SHP77 treated with DMSO at 0.1 percent for 48 hours (cell line): ENCODE measurements around the gene ZGRF1.
"Not testable (repeated sequence)": the region's sequence is repeated elsewhere in the genome, so short reads cannot be mapped to it uniquely, and the experiment has no call there.

Experiments
- DNase-seq: peaks from one replicate; lab custom pipeline; 2025; lab: John Stamatoyannopoulos, UW

The ZGRF1 gene, protein sequence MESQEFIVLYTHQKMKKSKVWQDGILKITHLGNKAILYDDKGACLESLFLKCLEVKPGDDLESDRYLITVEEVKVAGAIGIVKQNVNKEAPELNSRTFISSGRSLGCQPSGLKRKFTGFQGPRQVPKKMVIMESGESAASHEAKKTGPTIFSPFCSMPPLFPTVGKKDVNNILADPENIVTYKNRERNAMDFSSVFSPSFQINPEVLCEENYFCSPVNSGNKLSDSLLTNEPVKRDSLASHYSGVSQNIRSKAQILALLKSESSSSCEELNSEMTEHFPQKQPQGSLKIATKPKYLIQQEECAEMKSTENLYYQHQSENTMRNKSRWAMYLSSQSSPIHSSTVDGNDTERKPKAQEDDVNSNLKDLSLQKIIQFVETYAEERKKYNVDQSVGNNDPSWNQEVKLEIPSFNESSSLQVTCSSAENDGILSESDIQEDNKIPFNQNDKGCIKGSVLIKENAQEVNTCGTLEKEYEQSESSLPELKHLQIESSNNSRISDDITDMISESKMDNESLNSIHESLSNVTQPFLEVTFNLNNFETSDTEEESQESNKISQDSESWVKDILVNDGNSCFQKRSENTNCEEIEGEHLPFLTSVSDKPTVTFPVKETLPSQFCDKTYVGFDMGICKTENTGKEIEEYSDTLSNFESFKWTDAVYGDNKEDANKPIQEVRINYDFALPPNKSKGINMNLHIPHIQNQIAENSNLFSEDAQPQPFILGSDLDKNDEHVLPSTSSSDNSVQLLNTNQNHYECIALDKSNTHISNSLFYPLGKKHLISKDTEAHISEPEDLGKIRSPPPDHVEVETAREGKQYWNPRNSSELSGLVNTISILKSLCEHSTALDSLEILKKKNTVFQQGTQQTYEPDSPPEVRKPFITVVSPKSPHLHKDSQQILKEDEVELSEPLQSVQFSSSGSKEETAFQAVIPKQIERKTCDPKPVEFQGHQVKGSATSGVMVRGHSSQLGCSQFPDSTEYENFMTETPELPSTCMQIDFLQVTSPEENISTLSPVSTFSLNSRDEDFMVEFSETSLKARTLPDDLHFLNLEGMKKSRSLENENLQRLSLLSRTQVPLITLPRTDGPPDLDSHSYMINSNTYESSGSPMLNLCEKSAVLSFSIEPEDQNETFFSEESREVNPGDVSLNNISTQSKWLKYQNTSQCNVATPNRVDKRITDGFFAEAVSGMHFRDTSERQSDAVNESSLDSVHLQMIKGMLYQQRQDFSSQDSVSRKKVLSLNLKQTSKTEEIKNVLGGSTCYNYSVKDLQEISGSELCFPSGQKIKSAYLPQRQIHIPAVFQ (N-terminal part only)

DNA sequence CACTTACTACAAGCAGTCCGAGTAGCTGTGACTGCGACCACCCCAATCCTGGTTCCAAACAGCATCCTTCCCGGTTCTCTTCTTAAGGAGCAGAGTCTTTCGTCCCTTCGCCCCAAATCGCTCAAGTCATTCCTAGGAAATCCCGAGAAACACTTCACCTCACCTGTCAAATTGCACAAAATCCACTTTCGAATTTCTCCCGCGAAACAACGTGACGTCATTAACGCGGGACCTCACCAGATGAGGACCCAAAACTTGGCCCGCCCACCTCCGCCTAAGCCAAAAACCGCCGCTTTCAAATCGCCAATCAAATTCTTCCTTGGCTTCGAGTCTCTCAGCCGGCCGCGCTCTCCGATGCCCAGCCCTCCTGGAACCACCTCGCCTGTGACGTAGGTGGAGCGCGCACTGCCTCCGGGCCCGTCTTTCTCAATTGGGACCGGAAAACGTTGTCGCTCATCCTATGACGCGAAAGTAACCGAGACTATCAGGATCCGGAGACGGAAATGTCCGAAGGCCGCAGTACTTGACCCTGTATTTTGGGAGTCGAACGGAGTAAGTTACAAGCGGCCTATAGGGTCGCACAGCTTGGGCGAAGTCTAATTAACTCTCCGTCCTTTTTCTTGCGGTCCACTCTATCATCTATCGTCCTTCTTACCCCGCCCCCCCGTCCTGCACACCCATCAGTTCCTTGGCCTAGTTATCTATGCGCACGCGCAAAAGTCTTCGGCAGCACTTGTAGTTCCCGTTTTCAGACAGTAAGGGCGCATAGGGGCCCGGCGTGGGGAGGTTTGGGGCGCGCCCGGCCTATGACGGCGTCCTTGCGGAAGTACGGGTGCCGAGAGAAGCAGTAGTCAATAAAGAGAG is at the start of gene ZGRF1, which contains the start of gene LARP7:
ZGRF1 (minus strand) TSS at position 222 of the 864 bp plus-strand sequence. CDS start 3,733 bp downstream, outside the sequence.
LARP7 (plus strand) TSS at position 456 of the 864 bp plus-strand sequence. CDS start 7,527 bp downstream, outside the sequence.
- peak; percentile 76 for DNase-seq

DNA sequence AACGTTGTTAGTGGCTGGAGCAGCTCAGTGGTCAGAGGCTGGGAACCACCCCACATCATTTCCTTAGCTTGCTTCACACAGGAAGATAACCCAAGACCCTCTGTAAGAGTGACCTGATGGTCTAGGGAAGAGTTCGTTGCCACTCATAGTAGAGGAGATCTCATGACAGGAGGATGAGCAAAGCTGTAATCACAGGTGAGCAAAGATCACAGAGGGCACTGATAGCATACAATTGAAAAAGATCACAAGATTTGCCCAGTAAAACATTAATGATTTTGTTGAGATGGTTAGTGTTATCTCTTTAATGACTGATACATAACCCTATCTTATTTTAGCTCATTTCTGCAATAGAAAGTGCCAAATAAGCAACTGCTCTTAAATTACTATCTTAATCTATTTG is 44.3 kb upstream of the ZGRF1 start:
- no peak for DNase-seq

- DNase-seq = no peak
Measured at GRCh38 chr4:112677519-112678091, 40.9 kb upstream of the ZGRF1 start.

- no peak for DNase-seq
Measured at GRCh38 chr4:112674376-112674775, 37.7 kb upstream of the ZGRF1 start.

DNA sequence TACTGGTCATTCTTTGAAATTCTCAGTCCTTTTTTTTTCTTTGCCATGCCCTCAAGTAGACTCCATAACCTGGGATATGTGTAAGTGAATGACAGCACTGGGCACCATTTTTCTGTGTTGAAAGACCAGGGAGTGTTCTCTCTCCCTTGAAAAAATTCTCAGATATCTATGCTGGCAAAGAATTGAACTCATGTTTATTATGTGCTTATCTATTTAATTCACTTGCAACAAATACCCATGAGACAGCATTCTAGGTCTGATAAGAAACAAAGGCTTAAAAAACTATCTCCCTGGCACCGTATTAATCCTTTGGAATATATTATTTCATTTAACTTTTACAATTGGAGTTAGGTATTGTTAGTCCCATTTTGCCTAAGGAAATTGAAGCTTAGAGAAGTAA is 37.0 kb upstream of the ZGRF1 start:
- no peak for DNase-seq

GRCh38 chr4:112673076-112673475 is 36.4 kb upstream of the ZGRF1 start:
- no peak for DNase-seq

DNA sequence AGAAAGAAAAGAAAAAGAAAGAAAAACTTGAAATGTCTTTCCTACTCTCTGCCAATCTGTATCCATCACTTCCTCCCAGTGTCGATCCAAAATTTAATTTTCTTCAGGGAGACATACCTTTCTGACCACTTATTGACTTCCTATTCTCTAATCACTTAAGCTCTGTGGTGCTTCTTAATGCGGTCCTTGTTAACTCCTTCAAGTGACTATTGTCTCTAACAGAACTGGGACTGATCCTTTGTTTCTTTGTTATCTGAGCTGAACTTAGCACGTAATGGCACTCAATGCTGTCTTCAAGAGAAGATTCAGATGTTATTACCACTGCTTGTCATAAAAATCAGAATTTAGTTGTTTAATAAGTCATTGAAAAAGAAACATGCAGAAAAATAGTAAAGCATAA is 31.4 kb upstream of the ZGRF1 start:
- DNase-seq = no peak

GRCh38 chr4:112664611-112665010 is 27.9 kb upstream of the ZGRF1 start:
- no peak for DNase-seq

GRCh38 chr4:112656115-112656514 is 19.4 kb upstream of the ZGRF1 start:
- DNase-seq = not testable (repeated sequence)

GRCh38 chr4:112655270-112655669 is 18.6 kb upstream of the ZGRF1 start:
- DNase-seq = no peak

DNA sequence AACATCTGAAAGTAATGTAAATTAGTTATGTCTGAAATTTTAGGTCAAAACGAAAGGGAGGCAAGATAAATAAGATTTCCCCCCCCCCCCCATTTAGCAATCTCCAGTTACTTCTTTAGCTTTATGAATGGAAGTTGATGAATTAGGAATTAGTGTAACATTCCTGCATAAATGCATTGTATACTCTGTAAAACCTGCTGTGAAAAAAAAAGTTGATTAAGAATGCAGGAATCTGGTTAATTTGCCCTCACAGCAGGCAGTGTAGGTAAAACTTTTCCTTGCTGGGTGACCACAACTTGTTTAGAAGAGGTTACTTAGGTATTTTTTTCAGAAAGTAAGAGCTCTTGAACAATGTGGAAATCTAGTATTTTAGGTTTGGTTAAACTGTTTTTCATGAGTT is 15.5 kb upstream of the ZGRF1 start:
- no peak for DNase-seq

DNA sequence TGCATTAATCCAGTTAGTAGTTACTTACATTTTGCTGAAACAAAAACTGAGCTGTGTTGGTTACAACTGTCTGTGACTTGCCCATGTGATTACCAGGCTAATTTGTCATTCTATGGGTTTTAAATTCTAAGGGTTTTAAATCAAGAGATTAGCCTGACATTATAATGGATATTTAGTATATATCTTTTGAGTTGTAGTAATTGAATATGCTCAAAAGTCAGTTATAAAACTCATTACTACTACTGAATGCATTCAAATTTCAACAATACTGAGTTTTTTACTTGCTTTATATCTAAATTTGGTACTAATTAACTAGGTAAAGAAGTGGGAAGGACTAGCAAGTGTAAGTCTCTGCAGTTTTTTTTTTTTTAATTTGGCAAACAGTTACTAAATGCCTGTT is 14.9 kb upstream of the ZGRF1 start:
- no peak for DNase-seq

DNA sequence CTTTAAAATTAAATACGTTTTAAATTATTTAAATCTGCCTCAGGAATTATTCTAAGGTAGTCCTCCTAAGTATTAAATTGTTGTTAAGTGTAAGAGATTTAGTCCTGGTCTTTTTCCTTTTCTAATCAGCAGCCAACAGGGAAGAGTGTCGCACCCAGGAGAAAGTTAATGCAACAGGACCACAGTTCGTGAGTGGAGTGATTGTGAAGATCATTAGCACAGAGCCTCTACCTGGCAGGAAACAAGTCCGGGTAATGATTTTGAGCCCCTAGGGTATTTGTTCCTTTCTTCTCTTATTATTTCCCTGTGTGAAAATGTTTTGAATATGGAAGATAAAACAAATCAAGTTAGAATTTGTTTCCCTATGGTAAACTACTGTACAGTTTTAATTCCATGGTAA is 13.6 kb upstream of the ZGRF1 start:
- no peak for DNase-seq

DNA sequence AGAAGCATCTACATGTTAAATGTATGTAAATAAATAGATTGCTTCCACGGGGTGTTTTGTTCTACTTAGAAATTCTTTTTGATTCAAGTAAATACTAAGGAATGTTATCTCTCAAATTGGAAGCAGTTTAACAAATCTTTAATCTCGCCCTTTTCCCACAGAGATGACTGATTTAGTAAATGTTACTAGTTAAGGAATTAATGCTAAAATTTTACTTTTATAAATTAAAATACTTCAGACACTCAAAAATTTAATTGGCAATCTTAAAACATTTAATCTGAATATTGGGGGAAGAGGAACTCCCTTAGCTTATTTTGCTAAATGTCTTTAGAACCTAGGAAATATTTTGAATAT is 12.3 kb upstream of the ZGRF1 start:
- DNase-seq = no peak

DNA sequence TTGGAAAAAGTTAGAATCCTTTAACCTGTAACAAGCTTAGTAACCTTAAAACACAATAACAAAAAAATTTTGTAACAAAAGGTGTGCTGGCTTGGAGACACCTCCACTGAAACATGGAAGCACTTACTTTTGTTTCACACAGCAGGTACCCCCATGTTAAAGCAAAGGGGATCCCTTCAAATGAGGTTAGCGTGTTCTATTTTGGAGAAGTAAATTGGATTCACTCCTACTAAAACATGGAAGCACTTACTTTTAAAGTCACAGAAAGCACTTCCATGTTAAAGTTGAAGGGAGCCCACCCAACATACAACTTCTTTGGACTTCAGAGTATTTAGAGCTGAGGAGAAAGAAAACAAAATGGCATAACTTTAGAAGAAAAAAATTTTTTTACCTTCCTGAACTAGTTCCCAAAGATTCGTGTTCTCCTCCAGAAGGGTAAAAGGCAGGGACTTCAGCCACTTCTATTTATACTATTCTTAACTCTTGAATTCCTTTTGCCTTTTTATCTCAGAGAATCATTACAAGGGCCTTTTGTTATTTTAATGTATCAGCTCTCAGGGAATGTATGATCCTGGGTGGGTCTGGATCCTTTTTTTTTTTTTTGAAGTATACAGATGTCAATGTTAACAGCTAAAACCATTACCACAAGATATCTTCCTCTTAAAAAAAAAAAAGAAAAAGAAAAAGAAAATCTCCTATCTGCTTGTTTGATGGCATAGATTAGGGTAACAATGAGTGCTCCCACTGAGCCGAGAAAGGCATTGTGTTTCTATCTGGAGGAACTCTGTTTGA is 11.8 kb upstream of the ZGRF1 start:
- no peak for DNase-seq

DNA sequence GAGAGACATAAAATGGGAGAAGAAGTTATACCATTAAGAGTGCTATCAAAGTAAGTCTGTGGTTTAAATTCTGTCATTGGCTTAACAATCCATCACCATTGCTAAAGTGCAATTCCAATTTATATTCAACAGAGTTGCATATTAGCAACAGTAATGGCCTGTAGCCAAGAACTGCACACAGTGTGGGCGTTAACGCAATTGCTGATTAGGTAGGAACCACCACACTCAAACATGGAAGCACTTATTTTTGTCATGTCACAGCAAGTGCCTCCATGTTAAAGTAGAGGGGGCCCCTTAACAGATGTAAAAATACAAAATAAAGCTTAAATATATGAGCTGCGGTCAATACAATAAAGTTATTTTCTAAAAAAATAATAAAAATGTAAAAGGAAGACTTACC is 11.1 kb upstream of the ZGRF1 start:
- DNase-seq = no peak

DNA sequence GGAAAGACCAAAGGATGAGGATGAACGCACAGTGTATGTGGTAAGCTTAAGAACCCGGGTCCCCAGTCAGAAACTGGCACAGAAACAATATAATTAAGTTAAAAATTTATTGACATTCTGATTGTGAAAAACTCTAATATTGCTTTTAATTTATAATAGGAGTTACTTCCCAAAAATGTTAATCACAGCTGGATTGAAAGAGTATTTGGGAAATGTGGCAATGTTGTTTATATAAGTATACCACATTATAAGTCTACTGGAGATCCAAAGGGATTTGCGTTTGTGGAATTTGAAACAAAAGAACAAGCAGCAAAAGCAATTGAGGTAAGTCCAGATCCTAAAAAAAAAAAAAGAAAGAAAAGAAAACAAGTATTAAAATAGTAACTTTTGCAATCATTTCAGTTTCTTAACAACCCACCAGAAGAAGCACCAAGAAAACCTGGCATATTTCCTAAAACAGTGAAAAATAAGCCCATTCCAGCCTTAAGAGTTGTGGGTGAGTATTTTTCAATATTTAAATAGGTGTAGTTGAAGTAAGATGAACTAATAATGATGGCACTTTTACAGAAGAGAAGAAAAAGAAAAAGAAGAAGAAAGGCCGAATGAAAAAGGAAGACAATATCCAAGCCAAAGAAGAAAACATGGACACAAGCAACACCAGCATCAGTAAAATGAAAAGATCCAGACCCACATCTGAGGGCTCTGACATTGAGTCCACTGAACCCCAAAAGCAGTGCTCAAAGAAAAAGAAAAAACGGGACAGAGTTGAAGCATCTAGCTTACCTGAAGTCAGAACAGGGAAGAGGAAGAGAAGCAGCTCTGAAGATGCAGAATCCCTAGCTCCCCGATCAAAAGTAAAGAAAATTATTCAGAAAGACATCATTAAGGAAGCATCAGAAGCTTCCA is 10.2 kb upstream of the ZGRF1 start:
- DNase-seq = no peak

- no peak for DNase-seq
Measured at GRCh38 chr4:112645541-112646329, 9.0 kb upstream of the ZGRF1 start.
